Measurements from ENCODE around the gene ALG12.

GRCh38 chr22:49906071-49906798 lies 12.0 kb downstream of the ALG12 start:
- TF ChIP-seq CTCF (IDR thresholded peaks at IDR 0.05; ENCODE audit: low read length) (no peak), EZH2 (optimal IDR thresholded peaks at IDR 0.05; ENCODE audit: low read depth, low read length) (no peak), EZH2phosphoT487 (IDR thresholded peaks at IDR 0.05; ENCODE audit: low read length) (no peak)
